Measurements from ENCODE around the gene DMC1.
A peak's percentile ranks its signal among the peaks of the same experiment; 100 is the strongest.
"Not testable (repeated sequence)": the region's sequence is repeated elsewhere in the genome, so short reads cannot be mapped to it uniquely, and the experiment has no call there.

DMC1 gene, protein sequence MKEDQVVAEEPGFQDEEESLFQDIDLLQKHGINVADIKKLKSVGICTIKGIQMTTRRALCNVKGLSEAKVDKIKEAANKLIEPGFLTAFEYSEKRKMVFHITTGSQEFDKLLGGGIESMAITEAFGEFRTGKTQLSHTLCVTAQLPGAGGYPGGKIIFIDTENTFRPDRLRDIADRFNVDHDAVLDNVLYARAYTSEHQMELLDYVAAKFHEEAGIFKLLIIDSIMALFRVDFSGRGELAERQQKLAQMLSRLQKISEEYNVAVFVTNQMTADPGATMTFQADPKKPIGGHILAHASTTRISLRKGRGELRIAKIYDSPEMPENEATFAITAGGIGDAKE

DNA sequence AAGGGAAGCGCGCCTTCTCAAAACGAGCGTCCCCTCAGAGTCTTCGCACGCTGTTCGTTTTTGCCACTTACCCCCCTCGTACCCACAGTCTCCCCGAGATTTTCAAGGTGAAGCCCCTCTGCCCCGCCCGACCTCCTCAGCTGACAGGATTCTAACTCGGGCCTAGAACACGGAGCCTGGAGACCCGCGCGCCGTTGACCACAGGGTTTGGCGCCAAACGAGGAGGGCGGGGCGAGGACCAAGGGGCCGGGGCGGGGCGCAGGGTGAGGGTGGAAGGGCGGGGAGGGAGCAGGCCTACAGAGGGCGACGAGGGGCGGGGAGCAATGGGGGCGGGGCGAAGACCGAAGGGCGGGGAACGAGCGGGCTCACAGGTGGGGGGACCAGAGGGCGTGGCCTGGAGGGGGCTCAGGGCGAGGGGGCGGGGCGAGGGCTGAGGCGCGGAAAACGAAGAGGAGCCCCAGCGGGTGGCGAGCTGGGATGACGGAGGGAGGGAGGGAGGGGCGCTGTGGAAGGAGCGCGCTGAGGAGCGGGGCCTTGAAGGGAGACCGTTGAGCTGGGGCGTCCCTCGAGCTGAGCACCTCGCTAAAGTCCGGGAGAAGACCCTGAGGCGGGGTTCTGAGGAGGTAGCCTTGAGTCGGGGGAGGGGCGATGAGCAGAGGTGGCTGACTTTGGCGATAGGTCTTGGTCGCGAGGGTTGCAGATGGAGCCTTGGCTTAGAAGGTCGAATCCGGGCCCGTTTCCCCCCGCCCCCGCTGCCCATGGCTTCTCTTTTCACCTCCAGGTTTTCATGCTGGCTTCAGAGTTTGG lies at the start of gene DMC1:
Gene DMC1 (minus strand): TSS at position 212 of the 807 bp plus-strand sequence. CDS start 1,927 bp downstream, outside the sequence.
- no peak for FAIRE-seq

DNA sequence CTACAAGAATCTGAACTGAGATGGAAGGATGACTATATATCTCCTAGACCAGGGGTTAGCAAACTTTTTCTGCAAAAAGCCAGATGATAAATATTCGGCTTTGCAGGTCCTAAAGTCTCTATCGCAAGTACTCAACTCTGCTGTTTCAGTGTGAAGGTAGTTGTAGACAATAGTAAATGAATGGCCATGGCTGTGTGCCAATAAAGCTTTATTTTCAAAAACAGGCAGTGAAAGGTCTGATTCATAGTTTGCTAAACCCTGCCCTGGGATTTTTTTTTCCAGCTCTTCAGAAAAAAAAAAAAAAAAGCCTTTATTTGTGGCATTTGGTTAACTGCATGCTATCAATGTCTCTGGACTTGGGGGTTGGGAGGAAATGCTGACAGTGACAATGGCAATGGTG lies 48.7 kb upstream of the DMC1 start:
- FAIRE-seq = no peak

DNA sequence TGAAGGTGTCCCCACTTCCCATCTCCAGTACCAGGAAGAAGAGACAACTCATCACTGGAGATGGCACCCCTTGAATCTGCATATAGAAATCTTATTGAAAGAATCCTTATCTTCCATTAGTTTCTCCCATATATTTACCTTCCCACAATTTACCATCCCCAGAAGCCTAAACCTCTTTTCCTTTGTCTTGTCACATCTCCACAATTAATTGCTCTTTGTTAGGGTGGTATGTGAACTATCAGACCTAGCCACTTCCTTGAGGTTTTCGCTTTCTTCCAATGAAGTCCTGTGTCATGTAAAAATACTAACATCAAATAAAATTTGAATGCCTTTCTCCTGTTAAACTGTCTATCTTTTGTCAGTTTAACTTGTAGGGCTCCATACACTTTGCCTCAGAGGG lies 48.3 kb upstream of the DMC1 start:
- no peak for FAIRE-seq

DNA sequence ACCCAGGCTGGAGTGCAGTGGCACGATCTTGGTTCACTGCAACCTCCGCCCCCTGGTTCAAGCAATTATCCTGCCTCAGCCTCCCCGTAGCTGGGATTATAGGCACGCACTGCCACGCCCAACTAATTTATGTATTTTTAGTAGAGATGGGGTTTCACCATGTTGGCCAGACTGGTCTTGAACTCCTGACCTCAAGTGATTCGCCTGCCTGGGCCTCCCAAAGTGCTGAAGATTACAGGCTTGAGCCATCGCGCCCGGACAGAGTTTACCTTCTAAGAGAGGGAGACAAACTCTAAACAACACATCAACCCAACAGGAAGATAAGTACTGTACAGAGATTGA lies 45.1 kb upstream of the DMC1 start:
- FAIRE-seq = not testable (repeated sequence)

DNA sequence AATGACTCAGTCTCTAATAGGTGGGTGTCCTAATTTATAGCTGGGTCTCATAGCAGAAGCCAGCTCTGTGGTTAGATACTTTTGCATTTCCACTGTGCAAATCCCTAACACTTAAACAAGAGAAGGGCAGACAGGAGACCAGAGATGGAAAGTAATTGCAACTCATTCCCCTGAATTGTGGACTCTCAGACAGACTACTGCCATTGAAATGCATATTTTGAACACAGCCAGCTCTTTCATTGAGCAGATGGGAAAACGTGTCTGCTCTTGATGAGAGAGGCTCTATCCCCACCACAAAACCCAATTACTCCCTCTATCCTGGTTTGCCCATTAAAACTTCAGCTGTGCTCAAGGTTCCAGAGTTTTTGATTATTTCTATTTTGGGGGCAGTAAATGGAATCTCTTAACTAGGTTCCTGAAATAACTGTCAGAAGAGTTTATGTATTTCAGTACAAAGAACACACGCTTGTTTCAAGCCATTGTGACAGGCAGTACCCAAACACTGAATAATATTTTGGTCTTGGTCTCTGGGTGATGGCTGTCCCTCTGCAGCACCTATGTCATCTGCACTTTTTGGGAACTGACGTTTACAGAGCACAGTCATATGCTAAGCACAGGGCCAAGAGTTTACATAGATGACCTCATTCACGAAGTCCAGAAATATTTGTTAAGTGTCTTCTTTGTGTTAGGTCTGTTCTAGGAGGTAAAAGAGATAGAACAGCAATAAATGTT lies 44.5 kb upstream of the DMC1 start:
- no peak for FAIRE-seq

DNA sequence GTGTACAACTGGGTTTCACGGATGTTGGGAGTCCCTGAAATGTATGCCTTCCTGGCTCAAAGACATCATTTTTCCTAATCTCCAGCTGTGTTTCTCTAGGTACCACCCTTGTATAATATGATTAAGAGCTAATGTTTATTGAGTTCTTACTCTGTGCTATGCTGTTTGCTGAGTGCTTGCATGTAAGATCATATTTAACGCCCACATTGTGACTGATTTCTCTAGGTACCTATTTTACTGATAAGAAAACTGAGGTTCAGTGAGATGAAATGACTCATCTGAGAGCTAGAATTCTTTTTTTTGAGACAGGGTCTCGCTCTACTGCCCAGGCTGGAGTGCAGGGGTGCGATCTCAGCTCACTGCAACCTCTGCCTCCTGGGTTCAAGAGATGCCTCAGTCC lies 43.6 kb upstream of the DMC1 start:
- no peak for FAIRE-seq

DNA sequence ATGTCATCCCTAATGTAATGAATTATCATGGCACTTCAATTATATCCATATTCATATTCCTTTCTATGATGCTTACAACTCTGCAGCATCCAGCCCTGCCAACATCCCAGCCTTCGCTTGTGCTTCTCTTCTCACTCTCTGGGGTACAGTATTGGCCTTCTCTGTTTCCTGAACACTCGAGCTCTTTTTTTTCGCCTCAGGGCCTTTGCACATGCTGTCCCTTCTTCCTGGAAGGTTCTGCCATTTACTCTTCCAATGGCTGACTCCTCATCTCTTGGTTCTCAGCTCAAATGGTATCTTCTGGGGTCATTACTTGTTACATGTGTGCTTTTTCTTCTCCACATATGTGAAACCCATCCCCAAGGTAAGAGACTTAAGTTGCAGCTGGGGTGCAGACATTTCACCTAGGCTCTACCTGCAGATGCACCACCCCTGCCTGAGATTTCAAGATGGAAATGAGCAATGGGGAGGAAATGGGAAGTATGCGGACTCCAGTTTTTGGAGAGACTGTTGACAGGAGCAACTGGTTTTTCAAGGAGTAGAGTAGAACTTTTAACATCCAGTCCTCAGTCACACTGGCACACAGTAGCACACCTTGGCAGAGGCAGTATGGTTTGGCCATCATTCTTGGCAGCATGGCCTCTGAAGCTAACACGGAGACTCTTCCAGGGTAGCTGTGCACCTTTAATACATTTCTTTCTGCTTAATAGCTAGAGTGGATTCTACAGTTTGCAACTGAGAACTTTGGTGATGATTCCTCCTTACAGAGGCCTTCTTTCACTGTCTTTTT lies 42.4 kb upstream of the DMC1 start:
- no peak for FAIRE-seq

DNA sequence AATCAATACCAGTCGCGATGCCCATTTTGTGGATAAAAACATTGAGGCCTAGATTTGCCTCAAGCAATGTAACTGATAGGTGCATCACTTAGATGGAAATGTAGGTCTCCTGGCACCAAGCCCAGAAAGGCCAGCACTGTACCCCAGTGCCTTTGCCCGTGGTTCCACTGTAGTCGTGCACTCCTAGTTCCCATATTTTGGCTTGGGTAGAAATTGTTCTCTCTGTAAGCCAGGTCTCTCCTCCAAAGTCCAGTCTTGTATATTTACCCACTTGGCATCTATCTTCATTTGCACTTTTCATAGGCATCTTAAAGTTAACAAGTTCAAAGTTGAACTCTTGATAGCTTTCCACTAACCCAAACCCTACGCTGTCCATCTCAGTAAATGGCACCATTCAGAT lies 41.6 kb upstream of the DMC1 start:
- FAIRE-seq = no peak

DNA sequence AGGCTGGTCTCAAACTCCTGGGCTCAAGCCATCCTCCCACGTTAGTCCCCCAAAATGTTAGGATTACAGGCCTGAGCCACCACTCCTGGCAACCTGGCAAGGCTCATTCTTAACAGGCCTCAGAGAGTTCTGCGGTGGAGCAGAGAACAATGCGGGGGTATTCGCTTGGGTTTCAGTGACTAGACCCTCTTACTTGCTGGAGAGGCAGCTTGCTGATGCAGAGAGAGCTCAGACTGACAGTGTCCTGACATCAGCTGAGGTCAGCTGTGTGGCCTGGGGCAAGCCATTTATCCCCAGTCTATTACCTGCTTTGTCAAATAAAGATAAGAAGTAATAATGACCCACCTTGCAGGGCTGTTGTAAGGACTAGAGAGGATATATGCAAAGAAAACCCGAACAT lies 40.3 kb upstream of the DMC1 start:
- FAIRE-seq = no peak

DNA sequence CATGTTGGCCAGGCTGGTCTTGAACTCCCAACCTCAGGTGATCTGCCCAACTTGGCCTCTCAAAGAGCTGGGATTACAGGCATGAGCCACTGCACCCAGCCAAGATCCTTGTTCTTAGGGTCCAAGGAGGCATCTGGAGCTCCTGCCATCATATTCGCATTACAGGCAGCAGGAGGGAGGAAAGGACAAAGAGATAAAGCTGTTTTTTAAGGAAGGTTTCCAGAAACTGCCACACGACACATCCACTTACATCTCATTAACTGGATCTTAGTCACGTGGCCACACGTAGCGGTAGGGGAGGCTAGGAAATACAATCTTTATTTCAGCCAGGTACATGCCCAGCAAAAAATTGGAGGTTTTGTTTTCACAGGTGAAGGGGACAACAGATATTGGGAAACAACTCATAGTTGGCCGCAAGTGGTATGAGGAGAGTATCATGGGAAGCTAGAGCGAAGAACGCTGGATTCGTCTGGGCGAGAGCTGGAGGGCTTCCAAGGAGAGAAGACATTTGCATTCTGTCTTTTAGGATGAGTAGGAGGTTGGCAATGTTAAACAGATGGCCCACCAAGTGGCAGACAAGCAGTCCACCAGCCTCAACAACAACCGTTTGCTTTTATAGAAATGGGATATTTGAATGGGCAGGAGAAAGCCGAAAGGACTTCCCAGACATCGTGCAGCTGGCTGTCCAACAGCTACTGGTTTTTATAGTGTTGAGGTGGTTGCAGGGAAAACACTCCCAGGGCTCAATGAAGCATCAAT lies 39.2 kb upstream of the DMC1 start:
- no peak for FAIRE-seq

DNA sequence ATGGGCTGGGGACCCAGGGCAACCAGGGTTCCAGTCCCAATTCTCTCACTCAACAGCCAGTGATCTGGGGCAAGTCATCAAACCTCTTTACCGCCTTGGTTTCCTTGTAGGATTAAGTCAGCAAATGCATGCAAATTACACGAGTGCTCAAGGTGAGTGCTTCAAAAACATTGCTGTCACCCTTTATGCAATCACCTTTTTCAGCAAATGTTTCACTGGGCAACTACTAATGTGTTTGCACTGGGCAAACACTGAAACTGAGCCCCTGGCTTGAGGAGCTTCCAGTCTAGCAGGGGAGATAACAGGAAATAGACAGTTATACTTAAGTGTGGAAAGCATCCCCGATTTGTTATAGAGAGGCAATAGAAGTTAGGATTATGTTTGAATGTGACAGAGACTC lies 37.7 kb upstream of the DMC1 start:
- FAIRE-seq = no peak

DNA sequence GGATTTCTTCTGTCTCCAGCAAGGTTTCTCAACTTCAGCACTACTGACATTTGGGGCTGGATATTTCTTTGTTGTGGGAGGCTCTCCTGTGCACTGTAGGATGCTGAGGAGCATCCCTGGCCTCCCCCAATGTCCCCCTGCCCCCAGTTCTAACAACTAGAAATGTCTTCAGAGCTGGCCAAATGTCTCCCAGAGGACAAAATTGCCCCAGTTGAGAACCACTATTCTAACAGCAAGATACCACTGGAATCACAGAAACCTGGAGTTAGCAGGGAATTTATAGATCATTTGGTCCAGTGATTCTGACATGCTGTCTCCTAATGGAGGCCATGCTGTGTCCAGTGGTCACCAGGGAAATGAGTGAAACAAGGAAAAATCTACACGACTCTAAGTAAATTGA lies 32.2 kb upstream of the DMC1 start:
- FAIRE-seq = no peak

DNA sequence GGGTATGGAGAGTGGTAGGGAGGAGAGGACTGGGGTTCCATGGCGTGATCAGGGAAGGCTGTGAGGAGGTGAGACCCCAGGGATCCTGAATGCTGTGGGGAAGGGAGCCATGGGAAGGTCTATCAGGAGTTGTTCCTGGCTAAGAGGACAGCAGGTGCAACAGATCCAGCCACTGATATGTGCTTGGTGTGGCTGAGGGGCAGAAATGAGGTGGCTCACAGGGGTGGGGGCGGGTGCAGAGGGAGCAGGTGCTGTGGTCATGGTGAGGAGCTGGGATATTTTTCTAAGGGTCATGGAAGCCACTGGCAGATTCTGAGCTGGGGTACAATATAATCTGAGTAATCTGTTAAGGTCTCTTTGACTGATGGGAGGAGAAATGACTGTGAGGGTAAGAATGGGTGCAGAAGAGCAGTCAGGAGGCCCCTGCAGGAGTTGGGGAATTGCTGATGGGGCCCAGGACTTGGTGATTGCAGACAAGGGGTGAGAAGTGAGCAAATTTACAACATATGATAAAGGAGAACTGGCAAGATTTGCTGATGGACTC lies 31.3 kb upstream of the DMC1 start:
- no peak for FAIRE-seq

DNA sequence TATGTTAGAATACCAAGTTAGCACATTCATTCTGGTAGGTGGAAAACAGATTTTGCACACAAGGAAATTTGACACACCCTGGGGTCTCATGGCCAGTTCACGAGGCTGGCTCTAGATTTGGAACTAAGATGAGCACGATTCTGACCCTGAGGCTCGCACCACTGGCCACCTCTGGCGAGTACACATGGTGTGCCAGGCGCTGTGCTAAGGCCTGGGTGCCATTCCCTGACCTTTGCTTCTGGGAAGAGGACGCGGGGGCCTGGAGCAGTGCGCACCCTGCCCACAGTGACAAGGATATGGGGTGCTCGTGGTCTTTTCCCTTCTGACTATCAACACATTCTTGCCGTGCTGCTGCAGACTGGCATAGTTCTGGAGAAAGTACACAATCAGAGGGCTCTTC lies 29.5 kb upstream of the DMC1 start:
- no peak for FAIRE-seq

DNA sequence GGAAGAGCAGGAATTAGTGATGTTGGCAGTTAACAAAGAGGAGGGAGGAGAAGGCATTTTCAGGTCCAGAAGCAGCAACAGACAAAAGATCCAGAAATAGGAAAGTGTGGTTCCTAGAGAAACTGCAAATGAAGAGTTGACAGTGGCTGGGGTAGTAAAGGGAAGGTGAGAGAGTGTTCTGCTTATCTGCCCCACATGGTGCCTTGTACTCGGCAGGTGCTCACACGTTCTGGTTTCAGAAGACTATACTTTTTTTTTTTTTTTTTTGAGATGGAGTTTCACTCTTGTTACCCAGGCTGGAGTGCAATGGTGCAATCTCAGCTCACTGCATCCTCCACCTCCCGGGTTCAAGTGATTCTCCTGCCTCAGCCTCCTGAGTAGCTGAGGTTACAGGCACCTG lies 12.9 kb upstream of the DMC1 start:
- FAIRE-seq = not testable (repeated sequence)

DNA sequence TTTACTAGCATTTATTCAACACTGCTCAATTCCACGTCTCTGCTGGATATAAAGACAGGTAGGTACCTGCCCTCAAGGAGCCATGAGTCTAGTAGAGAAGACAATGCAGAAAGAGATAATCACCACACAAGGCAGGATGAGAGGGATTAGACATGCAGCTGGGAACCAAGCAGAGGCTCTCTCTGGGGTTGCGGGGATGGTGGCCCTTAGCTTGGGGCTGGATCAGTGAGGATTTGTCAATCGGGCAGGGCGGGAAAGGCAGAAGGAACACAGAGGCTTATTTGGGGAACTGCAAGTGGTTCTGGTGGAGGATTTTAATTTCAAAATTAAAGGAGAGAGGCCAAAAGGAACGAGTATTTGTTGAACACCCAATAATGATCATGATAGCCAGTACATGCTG lies 8.5 kb upstream of the DMC1 start:
- no peak for FAIRE-seq

DNA sequence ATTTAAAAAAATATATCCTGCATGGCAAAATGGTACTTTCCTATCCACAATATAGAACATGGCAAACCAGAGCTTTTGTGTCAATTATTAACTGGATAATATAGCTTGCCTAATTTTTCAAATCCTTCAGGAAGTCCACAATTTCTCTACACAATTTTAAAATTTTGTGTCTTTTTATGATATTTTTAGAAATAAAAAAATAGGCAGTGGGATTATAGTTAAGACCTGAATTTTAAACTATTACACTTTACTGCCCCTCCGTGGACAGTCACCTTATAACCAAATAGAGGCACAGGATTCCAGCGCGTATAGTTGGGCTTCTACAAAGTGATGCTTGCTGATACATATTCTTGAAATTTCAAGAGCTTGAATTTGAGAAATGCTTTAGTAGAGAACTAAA lies 2.1 kb upstream of the DMC1 start:
- FAIRE-seq = peak; percentile 98

DNA sequence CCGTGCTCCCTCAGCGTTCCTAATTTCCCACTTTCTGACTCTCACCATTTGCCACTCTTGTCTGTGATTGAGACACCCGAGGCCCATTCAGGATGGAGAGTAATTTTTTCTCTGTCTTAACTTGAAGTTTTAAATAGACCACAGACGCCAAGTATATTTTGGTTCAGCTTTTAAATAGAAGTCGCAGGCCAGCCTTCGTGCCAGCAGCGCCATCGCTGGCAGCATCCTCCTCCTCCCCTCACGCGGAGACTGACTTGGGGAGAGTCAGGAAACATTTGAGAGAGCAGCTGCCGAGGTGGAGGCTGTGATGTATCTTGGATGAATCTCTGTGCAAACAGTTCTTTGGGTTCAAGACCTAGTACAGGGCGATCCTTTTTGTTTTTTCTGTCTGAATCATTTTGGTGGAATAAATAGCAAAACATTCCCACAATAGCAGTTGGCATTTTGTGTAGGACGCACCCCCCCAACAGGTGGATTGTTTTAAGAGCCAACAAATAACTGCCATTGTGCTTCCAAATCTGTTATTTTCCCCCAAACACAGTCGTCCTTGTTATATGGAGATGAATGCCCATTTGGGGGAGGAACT lies 889 bp upstream of the DMC1 start:
- peak; percentile 42 for FAIRE-seq

DNA sequence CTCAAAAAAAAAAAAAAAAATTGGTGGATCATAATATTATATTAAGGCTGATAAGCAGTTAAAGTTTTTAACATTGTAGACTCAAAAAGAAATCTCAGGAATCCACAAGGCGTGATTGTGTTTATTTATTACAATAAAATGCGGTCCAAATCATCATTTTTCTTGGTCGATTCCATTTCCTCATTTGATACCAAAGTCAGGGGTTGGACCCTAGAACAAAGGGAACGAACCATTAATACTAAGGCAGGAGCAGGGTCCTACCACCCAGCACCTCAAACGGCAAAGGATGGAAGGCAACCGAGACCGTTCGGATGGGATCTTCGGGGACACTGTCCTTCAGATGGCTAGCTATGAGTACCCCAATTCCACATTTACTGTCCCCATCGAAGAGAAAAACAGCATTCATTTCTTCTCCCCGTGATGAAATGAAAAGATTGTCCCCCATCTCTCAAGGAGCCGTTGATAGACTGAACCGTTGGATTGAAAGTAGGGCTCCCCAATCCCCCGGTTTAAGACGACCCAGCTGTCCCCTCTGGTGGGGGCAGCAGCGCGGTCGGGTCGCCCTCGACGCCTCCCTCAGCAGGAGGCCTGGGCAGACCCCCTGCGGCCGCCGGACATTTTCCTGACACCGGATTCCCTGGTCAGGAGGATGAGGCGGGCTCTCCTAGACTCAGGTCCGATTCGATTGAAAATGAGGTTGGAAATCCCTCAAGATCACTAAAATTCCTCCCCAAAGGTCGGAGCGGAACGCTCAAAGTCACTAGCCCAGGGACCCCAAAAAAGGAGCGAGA lies 607 bp downstream of the DMC1 start:
- FAIRE-seq = no peak

DNA sequence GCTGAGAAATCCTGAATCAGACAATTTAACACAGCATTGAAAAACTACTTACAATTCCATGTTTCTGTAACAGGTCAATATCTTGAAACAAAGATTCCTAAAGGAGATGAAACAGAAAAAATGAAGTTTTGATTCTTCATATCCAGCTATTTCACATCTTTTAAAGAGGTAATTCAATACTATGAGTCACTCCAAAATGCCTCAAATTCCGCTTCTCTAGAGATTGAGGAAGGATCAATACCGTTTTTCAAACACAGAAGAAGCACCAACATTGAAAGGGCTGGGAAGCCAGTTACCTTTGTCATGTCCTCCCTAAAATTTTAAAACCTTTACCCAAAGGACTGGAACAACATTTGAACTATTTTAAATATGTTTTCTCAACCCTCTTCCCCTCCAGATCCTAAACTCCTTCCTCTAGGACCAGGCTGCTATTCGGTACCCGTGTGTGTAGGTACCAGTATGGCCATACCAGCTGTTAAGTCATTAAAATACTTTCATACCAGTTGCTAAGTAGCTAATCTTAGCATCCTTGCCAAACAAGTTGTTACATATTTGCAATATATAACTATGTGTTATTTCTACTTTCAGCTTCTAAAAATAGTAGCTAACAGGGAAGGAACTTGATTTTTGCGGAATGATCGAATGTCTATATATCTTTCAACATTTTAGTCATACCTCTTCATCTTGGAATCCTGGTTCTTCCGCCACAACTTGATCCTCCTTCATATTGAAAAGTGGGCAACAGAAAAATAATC lies 2.3 kb downstream of the DMC1 start:
- FAIRE-seq = peak; percentile 3

All from G401.6 (cell line).